Measurements from ENCODE around the gene CATSPER1. TPM values are rescaled to one million over a fixed set of nuclear protein-coding genes. Genes with fewer than 3 reads are reported as not detected.

Gene CATSPER1
- total RNA-seq, 1 experiment from 2014 or later, result 2.4 TPM

DNA sequence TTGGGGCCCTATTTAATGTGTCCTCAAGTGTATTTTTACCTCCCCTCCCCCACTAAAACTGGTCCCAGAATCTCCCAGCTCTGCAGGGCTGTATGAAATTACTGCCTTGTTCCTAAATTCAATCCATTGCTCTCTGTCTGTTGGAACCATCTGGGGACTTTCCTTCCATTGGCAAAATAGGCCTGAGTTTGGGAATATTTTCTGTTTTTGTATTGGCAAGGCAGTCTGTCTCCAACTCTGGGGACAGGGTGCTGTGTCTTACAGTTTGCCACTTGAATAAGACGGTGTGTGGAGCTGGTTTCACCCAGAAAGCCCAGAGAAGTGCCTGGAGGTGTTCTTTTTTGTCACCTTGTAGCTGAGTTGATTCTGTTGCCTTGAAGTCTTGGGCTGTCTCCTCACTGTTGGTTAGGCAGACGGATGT, 45.1 kb upstream of the CATSPER1 start:
- no peak overlapping the region for H2AFZ ChIP-seq (ENCODE audit: low read depth, low read length, poor library complexity, severe bottlenecking)
- DNase-seq (ENCODE audit: low read depth, low spot score) (no peak), ATAC-seq (no peak)
- peak overlapping the region; percentile 88 for H3K4me2 ChIP-seq (ENCODE audit: low read length)
- POLR2A ChIA-PET, result no interaction called here
- no peaks in the 10 kb centered on the region for H3K9me3 ChIP-seq (ENCODE audit: control insufficient read depth in 1 of 2, insufficient read depth in 1 of 2, low read depth in 1 of 2, low read length in 2 of 2)
- intact Hi-C loops (cut with micrococcal nuclease), result no loop called here
- H3K27ac ChIP-seq (ENCODE audit: low read depth, low read length), result peak overlapping the region; percentile 89; the same call in 1 of the 2 replicates
- H3K36me3 ChIP-seq (ENCODE audit: control insufficient read depth in 1 of 2, insufficient read depth in 2 of 2, low read length in 2 of 2), result peaks cover 13 to 26% of the 10 kb centered on the region in 2 experiments; a peak in 2 of 4 replicates
- H4K20me1 ChIP-seq (ENCODE audit: insufficient read depth), result no peaks in the 10 kb centered on the region
- RAD21 ChIA-PET (ENCODE audit: low non-redundant PET in 1 of 2, low total read pairs in 2 of 2, uncharacterized antibody in 2 of 2, unreplicated experiment in 2 of 2), result interaction anchor here (0.6 to 0.7 kb wide), 2 partner anchors 13 to 64 kb away, joined by 3 read pairs; no protein-coding TSS in a partner anchor
- H3K9me2 ChIP-seq (ENCODE audit: insufficient read depth), result no peaks in the 10 kb centered on the region
- no peak for TF ChIP-seq ZNF274 (IDR thresholded peaks at IDR 0.05; ENCODE audit: low read depth, low read length)
- TF ChIP-seq, protein P1, sequence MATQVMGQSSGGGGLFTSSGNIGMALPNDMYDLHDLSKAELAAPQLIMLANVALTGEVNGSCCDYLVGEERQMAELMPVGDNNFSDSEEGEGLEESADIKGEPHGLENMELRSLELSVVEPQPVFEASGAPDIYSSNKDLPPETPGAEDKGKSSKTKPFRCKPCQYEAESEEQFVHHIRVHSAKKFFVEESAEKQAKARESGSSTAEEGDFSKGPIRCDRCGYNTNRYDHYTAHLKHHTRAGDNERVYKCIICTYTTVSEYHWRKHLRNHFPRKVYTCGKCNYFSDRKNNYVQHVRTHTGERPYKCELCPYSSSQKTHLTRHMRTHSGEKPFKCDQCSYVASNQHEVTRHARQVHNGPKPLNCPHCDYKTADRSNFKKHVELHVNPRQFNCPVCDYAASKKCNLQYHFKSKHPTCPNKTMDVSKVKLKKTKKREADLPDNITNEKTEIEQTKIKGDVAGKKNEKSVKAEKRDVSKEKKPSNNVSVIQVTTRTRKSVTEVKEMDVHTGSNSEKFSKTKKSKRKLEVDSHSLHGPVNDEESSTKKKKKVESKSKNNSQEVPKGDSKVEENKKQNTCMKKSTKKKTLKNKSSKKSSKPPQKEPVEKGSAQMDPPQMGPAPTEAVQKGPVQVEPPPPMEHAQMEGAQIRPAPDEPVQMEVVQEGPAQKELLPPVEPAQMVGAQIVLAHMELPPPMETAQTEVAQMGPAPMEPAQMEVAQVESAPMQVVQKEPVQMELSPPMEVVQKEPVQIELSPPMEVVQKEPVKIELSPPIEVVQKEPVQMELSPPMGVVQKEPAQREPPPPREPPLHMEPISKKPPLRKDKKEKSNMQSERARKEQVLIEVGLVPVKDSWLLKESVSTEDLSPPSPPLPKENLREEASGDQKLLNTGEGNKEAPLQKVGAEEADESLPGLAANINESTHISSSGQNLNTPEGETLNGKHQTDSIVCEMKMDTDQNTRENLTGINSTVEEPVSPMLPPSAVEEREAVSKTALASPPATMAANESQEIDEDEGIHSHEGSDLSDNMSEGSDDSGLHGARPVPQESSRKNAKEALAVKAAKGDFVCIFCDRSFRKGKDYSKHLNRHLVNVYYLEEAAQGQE (IDR thresholded peaks at IDR 0.05; ENCODE audit: low read depth), result no peak
- TF ChIP-seq, protein P2, sequence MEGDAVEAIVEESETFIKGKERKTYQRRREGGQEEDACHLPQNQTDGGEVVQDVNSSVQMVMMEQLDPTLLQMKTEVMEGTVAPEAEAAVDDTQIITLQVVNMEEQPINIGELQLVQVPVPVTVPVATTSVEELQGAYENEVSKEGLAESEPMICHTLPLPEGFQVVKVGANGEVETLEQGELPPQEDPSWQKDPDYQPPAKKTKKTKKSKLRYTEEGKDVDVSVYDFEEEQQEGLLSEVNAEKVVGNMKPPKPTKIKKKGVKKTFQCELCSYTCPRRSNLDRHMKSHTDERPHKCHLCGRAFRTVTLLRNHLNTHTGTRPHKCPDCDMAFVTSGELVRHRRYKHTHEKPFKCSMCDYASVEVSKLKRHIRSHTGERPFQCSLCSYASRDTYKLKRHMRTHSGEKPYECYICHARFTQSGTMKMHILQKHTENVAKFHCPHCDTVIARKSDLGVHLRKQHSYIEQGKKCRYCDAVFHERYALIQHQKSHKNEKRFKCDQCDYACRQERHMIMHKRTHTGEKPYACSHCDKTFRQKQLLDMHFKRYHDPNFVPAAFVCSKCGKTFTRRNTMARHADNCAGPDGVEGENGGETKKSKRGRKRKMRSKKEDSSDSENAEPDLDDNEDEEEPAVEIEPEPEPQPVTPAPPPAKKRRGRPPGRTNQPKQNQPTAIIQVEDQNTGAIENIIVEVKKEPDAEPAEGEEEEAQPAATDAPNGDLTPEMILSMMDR (IDR thresholded peaks at IDR 0.05 in 2 of 3, conservative IDR thresholded peaks at IDR 0.05 in 1 of 3; ENCODE audit: borderline replicate concordance in 1 of 3, insufficient read depth in 1 of 3, low read depth in 2 of 3, low read length in 2 of 3), result no peak
- TF ChIP-seq JUND (IDR thresholded peaks at IDR 0.05), result no peak
- no peak for TF ChIP-seq TCF7L2 (IDR thresholded peaks at IDR 0.05; ENCODE audit: borderline replicate concordance, extremely low read depth, insufficient read depth, insufficient read length)
- no peak for TF ChIP-seq POLR2A (IDR thresholded peaks at IDR 0.05; ENCODE audit: borderline replicate concordance, extremely low read depth, insufficient read depth, insufficient read length)
- TF ChIP-seq, protein P3, sequence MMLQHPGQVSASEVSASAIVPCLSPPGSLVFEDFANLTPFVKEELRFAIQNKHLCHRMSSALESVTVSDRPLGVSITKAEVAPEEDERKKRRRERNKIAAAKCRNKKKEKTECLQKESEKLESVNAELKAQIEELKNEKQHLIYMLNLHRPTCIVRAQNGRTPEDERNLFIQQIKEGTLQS (IDR thresholded peaks at IDR 0.05), result no peak
- TF ChIP-seq EGR1 (IDR thresholded peaks at IDR 0.05; ENCODE audit: low read depth), result no peak
- TF ChIP-seq ELF1 (IDR thresholded peaks at IDR 0.05; ENCODE audit: borderline replicate concordance, low read depth), result no peak
- TF ChIP-seq, protein P4, sequence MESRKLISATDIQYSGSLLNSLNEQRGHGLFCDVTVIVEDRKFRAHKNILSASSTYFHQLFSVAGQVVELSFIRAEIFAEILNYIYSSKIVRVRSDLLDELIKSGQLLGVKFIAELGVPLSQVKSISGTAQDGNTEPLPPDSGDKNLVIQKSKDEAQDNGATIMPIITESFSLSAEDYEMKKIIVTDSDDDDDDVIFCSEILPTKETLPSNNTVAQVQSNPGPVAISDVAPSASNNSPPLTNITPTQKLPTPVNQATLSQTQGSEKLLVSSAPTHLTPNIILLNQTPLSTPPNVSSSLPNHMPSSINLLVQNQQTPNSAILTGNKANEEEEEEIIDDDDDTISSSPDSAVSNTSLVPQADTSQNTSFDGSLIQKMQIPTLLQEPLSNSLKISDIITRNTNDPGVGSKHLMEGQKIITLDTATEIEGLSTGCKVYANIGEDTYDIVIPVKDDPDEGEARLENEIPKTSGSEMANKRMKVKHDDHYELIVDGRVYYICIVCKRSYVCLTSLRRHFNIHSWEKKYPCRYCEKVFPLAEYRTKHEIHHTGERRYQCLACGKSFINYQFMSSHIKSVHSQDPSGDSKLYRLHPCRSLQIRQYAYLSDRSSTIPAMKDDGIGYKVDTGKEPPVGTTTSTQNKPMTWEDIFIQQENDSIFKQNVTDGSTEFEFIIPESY (IDR thresholded peaks at IDR 0.05; ENCODE audit: extremely low read depth, insufficient replicate concordance, low read length), result no peak
- TF ChIP-seq SIN3A (IDR thresholded peaks at IDR 0.05; ENCODE audit: low read depth), result no peak
- no peak for TF ChIP-seq EZH2 (IDR thresholded peaks at IDR 0.05)
- no peak for TF ChIP-seq CBX3 (IDR thresholded peaks at IDR 0.05; ENCODE audit: low read depth)
- no peak for TF ChIP-seq SP1 (IDR thresholded peaks at IDR 0.05; ENCODE audit: low read depth)
- TF ChIP-seq YY1 (IDR thresholded peaks at IDR 0.05; ENCODE audit: extremely low read depth, insufficient replicate concordance, low read depth, low read length), result no peak
- TF ChIP-seq ZFX (IDR thresholded peaks at IDR 0.05), result no peak
- no peak for TF ChIP-seq POLR2AphosphoS5 (IDR thresholded peaks at IDR 0.05; ENCODE audit: low read depth, low read length)
- TF ChIP-seq CEBPB (IDR thresholded peaks at IDR 0.05; ENCODE audit: low read depth), result no peak
- CTCF ChIA-PET, result interaction anchor here (1.1 kb wide), 1 partner anchor 10 kb away, joined by 4 read pairs; no protein-coding TSS in a partner anchor
- no TSS peak for BruUV-seq (replicated peaks)
- peaks cover 38% of the 10 kb centered on the region for H3K79me2 ChIP-seq (ENCODE audit: insufficient read depth, low read length)
- H3K4me3 ChIP-seq (replicated peaks in 1 of 2; ENCODE audit: low read depth in 1 of 2, low read length in 2 of 2), result peak overlapping the region; percentile 69 to 70
- H3K4me1 ChIP-seq (ENCODE audit: control insufficient read depth in 1 of 2, insufficient read depth in 2 of 2, low read length in 2 of 2), result peaks cover 10 to 21% of the 10 kb centered on the region in 2 experiments
- no peaks in the 10 kb centered on the region for H3K27me3 ChIP-seq (ENCODE audit: insufficient read depth, low read length)
- H3K9ac ChIP-seq (ENCODE audit: low read length), result peak overlapping the region; percentile 74

All from HCT116 (cell line).